GM19467 (cell line): Measurements from ENCODE around the gene AFF1.
"Not testable (repeated sequence)": the region's sequence is repeated elsewhere in the genome, so short reads cannot be mapped to it uniquely, and the experiment has no call there.

Experiments used
- ATAC-seq: cut with Tn5 transposase; IDR thresholded peaks from one replicate; pipeline ENCODE4 v1.9.1; 2021; ENCODE audit warnings: mild to moderate bottlenecking, moderate library complexity; ENCODE audit not compliant: unreplicated experiment

AFF1 gene

GRCh38 chr4:87034527-87034926 lies 99.7 kb downstream of the AFF1 start:
- no peak for ATAC-seq

- ATAC-seq = no peak
These were observed 101.2 kb downstream of the AFF1 start for GRCh38 chr4:87035881-87036509.

GRCh38 chr4:87036713-87037112 lies 101.9 kb downstream of the AFF1 start:
- no peak for ATAC-seq

- not testable (repeated sequence) for ATAC-seq
These were observed 102.4 kb downstream of the AFF1 start for GRCh38 chr4:87037171-87037570.

- no peak for ATAC-seq
These were observed 103.0 kb downstream of the AFF1 start for GRCh38 chr4:87037671-87038334.

GRCh38 chr4:87038837-87039615 lies 104.2 kb downstream of the AFF1 start:
- no peak for ATAC-seq

- ATAC-seq = no peak
These were observed 106.3 kb downstream of the AFF1 start for GRCh38 chr4:87041141-87041540.

GRCh38 chr4:87042221-87042620 lies 107.4 kb downstream of the AFF1 start:
- no peak for ATAC-seq

- peak; percentile 47 for ATAC-seq
These were observed 108.4 kb downstream of the AFF1 start for GRCh38 chr4:87042986-87043820.

GRCh38 chr4:87044511-87045233 lies 109.9 kb downstream of the AFF1 start:
- no peak for ATAC-seq

GRCh38 chr4:87045234-87045558 lies 110.4 kb downstream of the AFF1 start:
- ATAC-seq = no peak

- ATAC-seq = no peak
These were observed 110.8 kb downstream of the AFF1 start for GRCh38 chr4:87045659-87046058.

- no peak for ATAC-seq
These were observed 111.3 kb downstream of the AFF1 start for GRCh38 chr4:87046121-87046551.

GRCh38 chr4:87047281-87047798 lies 112.5 kb downstream of the AFF1 start:
- no peak for ATAC-seq

- no peak for ATAC-seq
These were observed 114.7 kb downstream of the AFF1 start for GRCh38 chr4:87049508-87049907.

GRCh38 chr4:87050596-87050995 lies 115.8 kb downstream of the AFF1 start:
- ATAC-seq = no peak

GRCh38 chr4:87051121-87051713 lies 116.4 kb downstream of the AFF1 start:
- ATAC-seq = no peak

GRCh38 chr4:87052615-87053014 lies 117.8 kb downstream of the AFF1 start:
- no peak for ATAC-seq

GRCh38 chr4:87053176-87053658 lies 118.4 kb downstream of the AFF1 start:
- no peak for ATAC-seq
